Measurements from ENCODE around the gene ADGRE3.

GRCh38 chr19:14699641-14700040, 25.0 kb upstream of the ADGRE3 start:
- no peak for TF ChIP-seq CTCF (IDR thresholded peaks at IDR 0.05)
- TF ChIP-seq EZH2 (IDR thresholded peaks at IDR 0.05) = no peak
- TF ChIP-seq EZH2phosphoT487 (IDR thresholded peaks at IDR 0.05) = no peak
